Tibial nerve (tissue), 4 donors: ENCODE data around the gene METRNL.

Source experiments
- EP300 ChIP-seq, 2 donors: sonication (generic); formaldehyde crosslinking; IDR thresholded peaks; one replicate each; pipeline ENCODE4 v1.6.1; 2017; ENCODE audit warnings: antibody characterized with exemption in 2 of 2, mild to moderate bottlenecking in 1 of 2
- POLR2A ChIP-seq, 2 donors: fragments of 450-650 bp; IDR thresholded peaks; one replicate each; pipeline ENCODE4 v1.6.1; 2017; ENCODE audit warnings: antibody characterized with exemption in 2 of 2, mild to moderate bottlenecking in 2 of 2, moderate library complexity in 2 of 2
- TF ChIP-seq, protein P1 (sequence below), 5 experiments: fragments of 200-600 bp in 3 of 5; fragments of 450-650 bp in 2 of 5; sonication (generic) in 3 of 5; IDR thresholded peaks; one replicate each; pipeline ENCODE4 v1.5.1; 2016 to 2019; ENCODE audit warnings: antibody characterized with exemption in 5 of 5, mild to moderate bottlenecking in 3 of 5, moderate library complexity in 2 of 5

DNA sequence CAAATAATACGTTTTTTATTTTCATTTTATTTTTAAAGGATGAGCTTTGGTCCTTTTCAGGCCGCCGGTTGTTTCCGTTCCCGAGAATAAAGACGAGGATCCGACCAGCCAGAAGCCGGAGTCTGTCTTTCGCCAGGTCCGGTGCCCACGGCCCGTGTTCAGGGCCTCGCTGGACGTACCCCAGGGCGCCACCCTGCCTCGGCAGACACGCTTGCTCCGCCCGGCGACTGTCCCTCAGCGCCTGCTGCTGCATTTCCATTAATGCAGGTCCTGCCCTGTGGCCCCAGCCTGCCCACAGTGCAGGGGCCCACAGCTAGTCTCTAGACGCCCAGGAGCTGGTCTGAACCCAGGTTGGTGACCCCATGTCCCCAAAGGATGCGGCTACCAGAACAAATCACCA lies 15.6 kb downstream of the METRNL start:
- TF ChIP-seq EP300 (IDR thresholded peaks at IDR 0.05) (no peak), POLR2A (IDR thresholded peaks at IDR 0.05) (no peak)
- TF ChIP-seq, protein P1, sequence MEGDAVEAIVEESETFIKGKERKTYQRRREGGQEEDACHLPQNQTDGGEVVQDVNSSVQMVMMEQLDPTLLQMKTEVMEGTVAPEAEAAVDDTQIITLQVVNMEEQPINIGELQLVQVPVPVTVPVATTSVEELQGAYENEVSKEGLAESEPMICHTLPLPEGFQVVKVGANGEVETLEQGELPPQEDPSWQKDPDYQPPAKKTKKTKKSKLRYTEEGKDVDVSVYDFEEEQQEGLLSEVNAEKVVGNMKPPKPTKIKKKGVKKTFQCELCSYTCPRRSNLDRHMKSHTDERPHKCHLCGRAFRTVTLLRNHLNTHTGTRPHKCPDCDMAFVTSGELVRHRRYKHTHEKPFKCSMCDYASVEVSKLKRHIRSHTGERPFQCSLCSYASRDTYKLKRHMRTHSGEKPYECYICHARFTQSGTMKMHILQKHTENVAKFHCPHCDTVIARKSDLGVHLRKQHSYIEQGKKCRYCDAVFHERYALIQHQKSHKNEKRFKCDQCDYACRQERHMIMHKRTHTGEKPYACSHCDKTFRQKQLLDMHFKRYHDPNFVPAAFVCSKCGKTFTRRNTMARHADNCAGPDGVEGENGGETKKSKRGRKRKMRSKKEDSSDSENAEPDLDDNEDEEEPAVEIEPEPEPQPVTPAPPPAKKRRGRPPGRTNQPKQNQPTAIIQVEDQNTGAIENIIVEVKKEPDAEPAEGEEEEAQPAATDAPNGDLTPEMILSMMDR (IDR thresholded peaks at IDR 0.05): no peak
